ENCODE measurements around the gene ATP5F1C.

DNA sequence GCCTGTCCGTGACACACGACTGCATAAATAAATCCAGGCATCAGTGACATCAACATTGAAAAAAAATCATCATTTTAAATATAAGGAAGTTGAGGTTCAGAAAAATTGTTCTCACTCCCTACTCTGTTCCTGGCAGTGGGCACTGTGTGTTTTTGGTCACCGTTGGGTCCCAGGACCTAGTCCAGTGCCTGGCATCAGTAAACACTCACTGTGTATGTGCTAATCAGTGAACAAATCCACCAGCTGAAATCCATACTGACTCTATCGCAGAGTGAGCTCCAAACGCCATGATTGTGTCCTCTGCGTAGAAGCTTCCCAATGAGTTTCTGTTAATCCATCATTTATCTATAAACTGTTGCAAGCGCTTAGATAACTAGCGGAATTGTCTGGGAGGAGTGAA lies 43.7 kb upstream of the ATP5F1C start:
- TF ChIP-seq, protein P1, sequence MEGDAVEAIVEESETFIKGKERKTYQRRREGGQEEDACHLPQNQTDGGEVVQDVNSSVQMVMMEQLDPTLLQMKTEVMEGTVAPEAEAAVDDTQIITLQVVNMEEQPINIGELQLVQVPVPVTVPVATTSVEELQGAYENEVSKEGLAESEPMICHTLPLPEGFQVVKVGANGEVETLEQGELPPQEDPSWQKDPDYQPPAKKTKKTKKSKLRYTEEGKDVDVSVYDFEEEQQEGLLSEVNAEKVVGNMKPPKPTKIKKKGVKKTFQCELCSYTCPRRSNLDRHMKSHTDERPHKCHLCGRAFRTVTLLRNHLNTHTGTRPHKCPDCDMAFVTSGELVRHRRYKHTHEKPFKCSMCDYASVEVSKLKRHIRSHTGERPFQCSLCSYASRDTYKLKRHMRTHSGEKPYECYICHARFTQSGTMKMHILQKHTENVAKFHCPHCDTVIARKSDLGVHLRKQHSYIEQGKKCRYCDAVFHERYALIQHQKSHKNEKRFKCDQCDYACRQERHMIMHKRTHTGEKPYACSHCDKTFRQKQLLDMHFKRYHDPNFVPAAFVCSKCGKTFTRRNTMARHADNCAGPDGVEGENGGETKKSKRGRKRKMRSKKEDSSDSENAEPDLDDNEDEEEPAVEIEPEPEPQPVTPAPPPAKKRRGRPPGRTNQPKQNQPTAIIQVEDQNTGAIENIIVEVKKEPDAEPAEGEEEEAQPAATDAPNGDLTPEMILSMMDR (IDR thresholded peaks at IDR 0.05) = no peak
- no peak for TF ChIP-seq POLR2AphosphoS5 (IDR thresholded peaks at IDR 0.05; ENCODE audit: low read depth, low read length)
- no peak for TF ChIP-seq SIN3A (IDR thresholded peaks at IDR 0.05; ENCODE audit: borderline replicate concordance, insufficient read depth, low read depth, low read length)
